K562 (cell line): ENCODE data around the gene ERP29. TPM values are rescaled to one million over a fixed set of nuclear protein-coding genes. Genes with fewer than 3 reads are reported as not detected.
A peak's percentile ranks its signal among the peaks of the same experiment; 100 is the strongest.

ENCODE experiments used
- CTCFL ChIP-seq: IDR thresholded peaks from 2 replicates; pipeline ENCODE4 v1.6.1; 2011; ENCODE audit warnings: borderline replicate concordance, low read depth, mild to moderate bottlenecking, moderate library complexity, low read length; ENCODE audit not compliant: insufficient read depth, poor library complexity, severe bottlenecking
- MCM2 ChIP-seq: fragments of 450-650 bp; IDR thresholded peaks from 2 replicates; pipeline ENCODE4 v1.6.1; 2017; ENCODE audit warnings: low read depth, mild to moderate bottlenecking
- MCM7 ChIP-seq, 2 experiments: fragments of 450-650 bp; IDR thresholded peaks; 2 replicates each; pipeline ENCODE4 v1.6.1; 2016 to 2018
- POLR2AphosphoS2 ChIP-seq: IDR thresholded peaks from 2 replicates; pipeline ENCODE4 v1.6.1; 2012; ENCODE audit warnings: low read length, improper control_type of control experiment
- ZBTB40 ChIP-seq, 2 experiments: fragments of 450-650 bp in 1 of 2; sonication (generic) in 1 of 2; formaldehyde crosslinking in 1 of 2; IDR thresholded peaks; 2 replicates each; pipeline versions ENCODE4 v1.7.1 to v1.9.0; 2016 to 2022; ENCODE audit warnings: inconsistent platforms in 1 of 2, mild to moderate bottlenecking in 1 of 2, missing genetic modification reagents in 1 of 2
- ZNF311 ChIP-seq: fragments of 250-450 bp; sonication (Bioruptor Pico); IDR thresholded peaks from 2 replicates; pipeline ENCODE4 v1.4.0; 2020; ENCODE audit warnings: mild to moderate bottlenecking, moderate library complexity
- polyA plus RNA-seq, 8 experiments: library from polyadenylated mRNA; depleted of rRNA in 4 of 8; stranded (reverse) in 5 of 8; unstranded in 3 of 8; fragments of >200 nt; fragmentation: Nextera tagmentation in 2 of 8; fragmentation: Illumina TruSeq in 1 of 8; extraction: Ambion mirVana in 2 of 8; extraction: Trizol in 1 of 8; gene quantifications; 2 replicates each; pipeline versions ENCODE4 v1.2.1 to v1.2.3, GENCODE V29; 2011 to 2014; ENCODE audit warnings: inconsistent platforms in 1 of 8, missing spikeins in 1 of 8
- total RNA-seq, 7 experiments: library from RNA; depleted of rRNA in 6 of 7; stranded (reverse); fragments of >200 nt in 6 of 7; fragmentation: Illumina TruSeq in 2 of 7; extraction: Trizol in 2 of 7; gene quantifications; 2 replicates each; pipeline versions ENCODE4 v1.2.1 to v1.2.3, GENCODE V29; 2011 to 2021; ENCODE audit warnings: low replicate concordance in 1 of 7

ERP29 gene
- total and polyA plus RNA-seq, 9 of the 15 experiments (the other 6 are each of a cell fraction or from before 2014, with no cell fraction given), result 42.4 to 146 (median 111) TPM

GRCh38 chr12:112013601-112014402 is 576 bp downstream of the ERP29 start (continued):
- TF ChIP-seq ZBTB40 (IDR thresholded peaks at IDR 0.05) (no peak), ZBTB40 (CRISPR knock-in tag; IDR thresholded peaks at IDR 0.05) (peak; percentile 39; the same call in 1 of the 2 replicates), CTCFL (no peak), MCM7 (IDR thresholded peaks at IDR 0.05) (no peak), ZNF311 (peak; percentile 71; the same call in 1 of the 2 replicates), POLR2AphosphoS2 (no peak), MCM2 (no peak)
